ENCODE results near the gene TSSK6. TPM values are rescaled to one million over a fixed set of nuclear protein-coding genes. Genes with fewer than 3 reads are reported as not detected.
A peak's percentile ranks its signal among the peaks of the same experiment; 100 is the strongest.

The TSSK6 gene
- total RNA-seq, 1 experiment from 2014 or later: 4.7 TPM

DNA sequence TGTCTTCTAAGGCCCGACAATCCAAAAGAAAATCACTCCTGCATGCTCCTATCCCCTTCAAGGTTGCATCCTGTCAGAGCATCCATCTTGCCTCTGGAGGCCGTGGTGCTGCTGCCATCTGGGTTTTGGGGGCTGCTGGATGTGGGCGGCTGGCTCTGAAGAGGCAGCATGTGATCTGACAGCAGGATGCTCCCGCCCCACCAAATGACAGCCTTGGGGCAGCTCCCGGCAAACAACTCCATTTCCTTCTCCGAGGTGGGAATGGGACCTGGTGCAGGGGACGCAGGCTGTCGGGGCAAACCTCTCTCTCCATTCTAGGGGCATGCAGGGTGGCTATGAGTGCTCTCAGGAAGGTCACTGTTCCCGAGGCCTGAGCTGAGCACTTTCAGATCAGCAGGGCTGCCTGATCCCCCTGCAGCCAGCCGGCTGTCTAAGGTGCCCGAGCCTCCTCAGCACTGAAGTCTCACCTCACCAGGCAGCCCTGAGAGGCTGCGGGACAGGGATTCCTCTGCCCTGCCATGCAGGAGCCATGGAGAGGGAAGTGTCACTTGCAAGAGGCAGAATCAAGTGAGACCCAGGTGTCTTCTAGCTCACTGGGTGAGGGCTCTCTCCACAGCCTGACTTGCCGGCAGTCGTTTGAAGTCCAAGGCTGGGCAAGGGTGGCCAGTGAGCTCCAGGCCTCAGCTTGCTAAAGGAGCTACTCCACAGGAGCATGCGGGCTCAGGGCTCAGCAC is 28.8 kb downstream of the TSSK6 start (continued):
- TF ChIP-seq, protein P1, sequence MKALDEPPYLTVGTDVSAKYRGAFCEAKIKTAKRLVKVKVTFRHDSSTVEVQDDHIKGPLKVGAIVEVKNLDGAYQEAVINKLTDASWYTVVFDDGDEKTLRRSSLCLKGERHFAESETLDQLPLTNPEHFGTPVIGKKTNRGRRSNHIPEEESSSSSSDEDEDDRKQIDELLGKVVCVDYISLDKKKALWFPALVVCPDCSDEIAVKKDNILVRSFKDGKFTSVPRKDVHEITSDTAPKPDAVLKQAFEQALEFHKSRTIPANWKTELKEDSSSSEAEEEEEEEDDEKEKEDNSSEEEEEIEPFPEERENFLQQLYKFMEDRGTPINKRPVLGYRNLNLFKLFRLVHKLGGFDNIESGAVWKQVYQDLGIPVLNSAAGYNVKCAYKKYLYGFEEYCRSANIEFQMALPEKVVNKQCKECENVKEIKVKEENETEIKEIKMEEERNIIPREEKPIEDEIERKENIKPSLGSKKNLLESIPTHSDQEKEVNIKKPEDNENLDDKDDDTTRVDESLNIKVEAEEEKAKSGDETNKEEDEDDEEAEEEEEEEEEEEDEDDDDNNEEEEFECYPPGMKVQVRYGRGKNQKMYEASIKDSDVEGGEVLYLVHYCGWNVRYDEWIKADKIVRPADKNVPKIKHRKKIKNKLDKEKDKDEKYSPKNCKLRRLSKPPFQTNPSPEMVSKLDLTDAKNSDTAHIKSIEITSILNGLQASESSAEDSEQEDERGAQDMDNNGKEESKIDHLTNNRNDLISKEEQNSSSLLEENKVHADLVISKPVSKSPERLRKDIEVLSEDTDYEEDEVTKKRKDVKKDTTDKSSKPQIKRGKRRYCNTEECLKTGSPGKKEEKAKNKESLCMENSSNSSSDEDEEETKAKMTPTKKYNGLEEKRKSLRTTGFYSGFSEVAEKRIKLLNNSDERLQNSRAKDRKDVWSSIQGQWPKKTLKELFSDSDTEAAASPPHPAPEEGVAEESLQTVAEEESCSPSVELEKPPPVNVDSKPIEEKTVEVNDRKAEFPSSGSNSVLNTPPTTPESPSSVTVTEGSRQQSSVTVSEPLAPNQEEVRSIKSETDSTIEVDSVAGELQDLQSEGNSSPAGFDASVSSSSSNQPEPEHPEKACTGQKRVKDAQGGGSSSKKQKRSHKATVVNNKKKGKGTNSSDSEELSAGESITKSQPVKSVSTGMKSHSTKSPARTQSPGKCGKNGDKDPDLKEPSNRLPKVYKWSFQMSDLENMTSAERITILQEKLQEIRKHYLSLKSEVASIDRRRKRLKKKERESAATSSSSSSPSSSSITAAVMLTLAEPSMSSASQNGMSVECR (CRISPR knock-in tag; IDR thresholded peaks at IDR 0.05; ENCODE audit: borderline replicate concordance): no peak
- no peak for TF ChIP-seq ELF4 (CRISPR knock-in tag; IDR thresholded peaks at IDR 0.05; ENCODE audit: low read depth)
- TF ChIP-seq, protein P2, sequence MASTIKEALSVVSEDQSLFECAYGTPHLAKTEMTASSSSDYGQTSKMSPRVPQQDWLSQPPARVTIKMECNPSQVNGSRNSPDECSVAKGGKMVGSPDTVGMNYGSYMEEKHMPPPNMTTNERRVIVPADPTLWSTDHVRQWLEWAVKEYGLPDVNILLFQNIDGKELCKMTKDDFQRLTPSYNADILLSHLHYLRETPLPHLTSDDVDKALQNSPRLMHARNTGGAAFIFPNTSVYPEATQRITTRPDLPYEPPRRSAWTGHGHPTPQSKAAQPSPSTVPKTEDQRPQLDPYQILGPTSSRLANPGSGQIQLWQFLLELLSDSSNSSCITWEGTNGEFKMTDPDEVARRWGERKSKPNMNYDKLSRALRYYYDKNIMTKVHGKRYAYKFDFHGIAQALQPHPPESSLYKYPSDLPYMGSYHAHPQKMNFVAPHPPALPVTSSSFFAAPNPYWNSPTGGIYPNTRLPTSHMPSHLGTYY (CRISPR knock-in tag; IDR thresholded peaks at IDR 0.05): no peak
- TF ChIP-seq OVOL2 (CRISPR knock-in tag; IDR thresholded peaks at IDR 0.05; ENCODE audit: borderline replicate concordance): no peak

GRCh38 chr19:19485998-19486290 is 29.4 kb downstream of the TSSK6 start:
- H3K27me3 Mint-ChIP-seq (ENCODE audit: low read depth): no peaks in the 10 kb centered on the region
- TF ChIP-seq, protein P3, sequence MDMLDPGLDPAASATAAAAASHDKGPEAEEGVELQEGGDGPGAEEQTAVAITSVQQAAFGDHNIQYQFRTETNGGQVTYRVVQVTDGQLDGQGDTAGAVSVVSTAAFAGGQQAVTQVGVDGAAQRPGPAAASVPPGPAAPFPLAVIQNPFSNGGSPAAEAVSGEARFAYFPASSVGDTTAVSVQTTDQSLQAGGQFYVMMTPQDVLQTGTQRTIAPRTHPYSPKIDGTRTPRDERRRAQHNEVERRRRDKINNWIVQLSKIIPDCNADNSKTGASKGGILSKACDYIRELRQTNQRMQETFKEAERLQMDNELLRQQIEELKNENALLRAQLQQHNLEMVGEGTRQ (CRISPR knock-in tag; IDR thresholded peaks at IDR 0.05): no peak
- TF ChIP-seq ZNF425 (CRISPR knock-in tag; conservative IDR thresholded peaks at IDR 0.05): no peak
- no peak for TF ChIP-seq ESRRA (CRISPR knock-in tag; IDR thresholded peaks at IDR 0.05; ENCODE audit: borderline replicate concordance)
- TF ChIP-seq KAT7 (CRISPR knock-in tag; IDR thresholded peaks at IDR 0.05; ENCODE audit: borderline replicate concordance): no peak
- ATAC-seq (no peak), DNase-seq (ENCODE audit: low spot score) (no peak)
- ChIA-PET POLR2A (interaction anchor here (0.5 to 2.2 kb wide), 2 partner anchors 81 to 481 kb away, joined by 3 to 5 read pairs; partner anchors contain the start of gene GATAD2A), CTCF (interaction anchor here (1.5 to 2.5 kb wide), 3 partner anchors 10 to 119 kb away, joined by 7 to 10 read pairs (median 7); no protein-coding TSS in a partner anchor)
- H3K27ac Mint-ChIP-seq: peak overlapping the region; percentile 85; the same call in 1 of the 2 replicates
- H3K4me1 Mint-ChIP-seq: peaks cover 59% of the 10 kb centered on the region
- H3K4me3 Mint-ChIP-seq: no peak overlapping the region
- peaks cover 8% of the 10 kb centered on the region for H3K36me3 Mint-ChIP-seq
- no peaks in the 10 kb centered on the region for H3K9me3 Mint-ChIP-seq

DNA sequence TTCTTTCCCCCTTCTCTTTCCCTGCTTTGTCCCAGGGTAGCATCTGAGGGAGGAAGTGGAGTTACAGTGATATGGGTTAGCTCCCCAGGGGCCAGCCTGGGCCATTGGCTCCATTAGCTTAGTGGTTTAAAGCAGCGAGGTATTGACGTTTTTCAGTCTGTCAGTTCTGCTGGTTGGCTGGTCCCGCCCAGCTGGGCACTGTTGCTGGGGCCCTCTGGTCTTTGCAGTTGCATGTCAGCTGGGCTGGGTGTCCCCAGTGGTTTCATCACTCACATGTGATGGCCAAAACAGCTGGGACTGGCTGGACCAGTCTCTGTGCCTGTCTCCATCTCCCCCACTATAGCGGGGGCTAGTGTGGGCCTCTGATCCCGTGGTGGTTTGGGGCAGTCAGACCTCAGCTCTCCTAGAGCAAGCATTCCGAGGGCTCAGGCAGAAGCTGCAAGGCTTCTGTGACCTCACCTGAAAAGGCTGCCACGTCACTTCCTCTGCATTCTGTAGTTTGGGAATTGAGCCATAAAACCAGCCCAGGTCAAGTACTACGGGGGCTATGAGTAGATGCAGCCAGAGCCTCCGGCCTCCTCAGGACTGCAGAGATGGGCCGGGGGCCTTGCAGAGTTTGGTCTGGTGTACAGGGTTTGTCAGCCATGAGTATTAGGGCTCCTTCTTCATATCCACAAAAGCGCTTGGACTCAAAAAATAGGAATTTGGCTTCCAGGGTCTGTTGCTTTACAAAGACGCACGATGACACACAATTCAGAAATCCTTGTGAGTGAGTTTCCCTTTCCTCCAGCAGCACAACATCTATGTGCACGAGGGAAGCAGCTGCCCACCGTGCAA is 30.0 kb downstream of the TSSK6 start:
- Mint-ChIP-seq H3K27me3 (ENCODE audit: low read depth) (no peaks in the 10 kb centered on the region), H3K9me3 (no peaks in the 10 kb centered on the region), H3K27ac (peak overlapping the region; percentile 85), H3K4me1 (peaks cover 60% of the 10 kb centered on the region), H3K4me3 (no peak overlapping the region), H3K36me3 (peaks cover 5% of the 10 kb centered on the region)
- ChIA-PET POLR2A (no interaction called here), CTCF (interaction anchor here (1.5 to 2.5 kb wide), 2 partner anchors 9 to 119 kb away, joined by 7 to 10 read pairs; no protein-coding TSS in a partner anchor)
- ATAC-seq (no peak), DNase-seq (ENCODE audit: low spot score) (no peak)
- TF ChIP-seq, protein P2 (CRISPR knock-in tag; IDR thresholded peaks at IDR 0.05): no peak
- TF ChIP-seq PRRX2 (CRISPR knock-in tag; IDR thresholded peaks at IDR 0.05): no peak
- TF ChIP-seq, protein P4, sequence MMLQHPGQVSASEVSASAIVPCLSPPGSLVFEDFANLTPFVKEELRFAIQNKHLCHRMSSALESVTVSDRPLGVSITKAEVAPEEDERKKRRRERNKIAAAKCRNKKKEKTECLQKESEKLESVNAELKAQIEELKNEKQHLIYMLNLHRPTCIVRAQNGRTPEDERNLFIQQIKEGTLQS (CRISPR knock-in tag; conservative IDR thresholded peaks at IDR 0.05): no peak
- TF ChIP-seq, protein P5, sequence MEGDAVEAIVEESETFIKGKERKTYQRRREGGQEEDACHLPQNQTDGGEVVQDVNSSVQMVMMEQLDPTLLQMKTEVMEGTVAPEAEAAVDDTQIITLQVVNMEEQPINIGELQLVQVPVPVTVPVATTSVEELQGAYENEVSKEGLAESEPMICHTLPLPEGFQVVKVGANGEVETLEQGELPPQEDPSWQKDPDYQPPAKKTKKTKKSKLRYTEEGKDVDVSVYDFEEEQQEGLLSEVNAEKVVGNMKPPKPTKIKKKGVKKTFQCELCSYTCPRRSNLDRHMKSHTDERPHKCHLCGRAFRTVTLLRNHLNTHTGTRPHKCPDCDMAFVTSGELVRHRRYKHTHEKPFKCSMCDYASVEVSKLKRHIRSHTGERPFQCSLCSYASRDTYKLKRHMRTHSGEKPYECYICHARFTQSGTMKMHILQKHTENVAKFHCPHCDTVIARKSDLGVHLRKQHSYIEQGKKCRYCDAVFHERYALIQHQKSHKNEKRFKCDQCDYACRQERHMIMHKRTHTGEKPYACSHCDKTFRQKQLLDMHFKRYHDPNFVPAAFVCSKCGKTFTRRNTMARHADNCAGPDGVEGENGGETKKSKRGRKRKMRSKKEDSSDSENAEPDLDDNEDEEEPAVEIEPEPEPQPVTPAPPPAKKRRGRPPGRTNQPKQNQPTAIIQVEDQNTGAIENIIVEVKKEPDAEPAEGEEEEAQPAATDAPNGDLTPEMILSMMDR (IDR thresholded peaks at IDR 0.05): no peak
